H1 (cell line): ENCODE results near the gene RXRA. TPM values are rescaled to one million over a fixed set of nuclear protein-coding genes. Genes with fewer than 3 reads are reported as not detected.

Experiments
- BCL11A ChIP-seq, 2 experiments: IDR thresholded peaks; one replicate each; pipeline ENCODE4 v1.6.1; 2011; ENCODE audit warnings: low read depth in 2 of 2, low read length in 2 of 2, mild to moderate bottlenecking in 2 of 2
- FOSL1 ChIP-seq: IDR thresholded peaks from 2 replicates; pipeline ENCODE4 v1.6.1; 2011; ENCODE audit warnings: mild to moderate bottlenecking, low read depth, low read length, moderate library complexity; ENCODE audit not compliant: insufficient read depth
- GTF2F1 ChIP-seq: IDR thresholded peaks from 2 replicates; pipeline ENCODE4 v1.6.1; 2012; ENCODE audit warnings: low read depth, low read length, improper control_type of control experiment, borderline replicate concordance
- JUN ChIP-seq: IDR thresholded peaks from 2 replicates; pipeline ENCODE4 v1.6.1; 2011; ENCODE audit warnings: low read depth, mild to moderate bottlenecking, improper control_type of control experiment, low read length
- POLR2A ChIP-seq, 2 experiments: IDR thresholded peaks; 1 replicate in 1 of 2; 2 replicates in 1 of 2; pipeline ENCODE4 v1.6.1; 2011; ENCODE audit warnings: low read depth in 2 of 2, low read length in 2 of 2, mild to moderate bottlenecking in 2 of 2; ENCODE audit errors: control extremely low read depth in 1 of 2
- TBP ChIP-seq: IDR thresholded peaks from 2 replicates; pipeline ENCODE4 v1.6.1; 2011; ENCODE audit warnings: low read depth, low read length, improper control_type of control experiment
- YY1 ChIP-seq: IDR thresholded peaks from 2 replicates; pipeline ENCODE4 v1.6.1; 2011; ENCODE audit warnings: low read depth, mild to moderate bottlenecking, low read length
- polyA plus RNA-seq, 7 experiments: library from polyadenylated mRNA; depleted of rRNA in 3 of 7; stranded (reverse) in 5 of 7; unstranded in 2 of 7; fragments of >200 nt in 5 of 7; fragments of 200-250 nt in 2 of 7; gene quantifications; 1 replicate in 5 of 7; 2 replicates in 1 of 7; 4 replicates in 1 of 7; pipeline versions ENCODE4 v1.2.1 to v1.2.3, GENCODE V29; 2011 to 2013; ENCODE audit warnings: missing spikeins in 2 of 7, mixed read lengths in 2 of 7
- total RNA-seq: library from RNA; stranded (reverse); fragmentation: NEBNext Ultra II Directional; extraction: Animal tissue kit (Norgen Biotek cat#: 25700); gene quantifications from 2 replicates; pipeline ENCODE4 v1.2.1, GENCODE V29; 2021
- TF ChIP-seq, protein P1 (sequence below): IDR thresholded peaks from 2 replicates; pipeline ENCODE4 v1.6.1; 2012; ENCODE audit warnings: low read length, inconsistent platforms

Gene RXRA
- total and polyA plus RNA-seq, 2 of the 8 experiments (the other 6 are each of a cell fraction or from before 2014, with no cell fraction given): 9.8 to 29.4 TPM

DNA sequence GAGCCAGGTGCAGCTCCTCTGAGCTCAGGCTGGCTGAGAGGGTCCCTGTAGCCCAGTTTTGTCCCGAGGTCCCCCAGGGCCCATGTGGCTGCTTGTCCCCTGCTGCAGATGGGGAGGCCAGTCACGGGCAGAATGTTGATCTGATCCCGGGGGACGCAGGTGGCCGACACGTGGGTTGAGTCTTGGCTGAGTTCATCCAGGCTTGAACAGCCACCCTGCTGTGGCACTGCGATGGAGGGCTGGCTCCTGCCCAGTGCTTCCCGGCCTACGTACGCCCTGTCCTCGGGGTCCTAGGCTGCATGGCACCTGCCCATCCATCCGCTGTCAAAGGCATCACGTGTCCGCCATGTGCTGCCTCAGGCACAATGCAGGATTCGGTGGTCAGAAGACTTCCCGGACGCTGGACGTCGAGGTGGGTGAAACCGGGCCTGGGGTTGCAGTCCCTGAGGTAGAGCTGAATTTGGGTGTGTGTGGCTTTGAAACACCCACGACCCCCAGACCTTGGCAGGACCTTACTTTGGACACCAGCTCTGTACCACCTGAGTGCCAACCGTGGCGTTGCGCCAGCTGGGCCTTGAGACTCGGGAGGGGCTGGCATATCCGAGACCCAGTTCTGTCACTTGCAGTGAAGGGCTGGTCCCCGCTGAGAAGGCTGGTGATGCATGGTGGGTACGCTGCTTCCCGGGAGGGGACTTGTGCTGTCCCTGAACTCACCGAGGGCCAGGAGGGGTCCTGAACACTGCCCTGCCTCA, 22.3 kb downstream of the RXRA start (continued):
- TF ChIP-seq, protein P1, sequence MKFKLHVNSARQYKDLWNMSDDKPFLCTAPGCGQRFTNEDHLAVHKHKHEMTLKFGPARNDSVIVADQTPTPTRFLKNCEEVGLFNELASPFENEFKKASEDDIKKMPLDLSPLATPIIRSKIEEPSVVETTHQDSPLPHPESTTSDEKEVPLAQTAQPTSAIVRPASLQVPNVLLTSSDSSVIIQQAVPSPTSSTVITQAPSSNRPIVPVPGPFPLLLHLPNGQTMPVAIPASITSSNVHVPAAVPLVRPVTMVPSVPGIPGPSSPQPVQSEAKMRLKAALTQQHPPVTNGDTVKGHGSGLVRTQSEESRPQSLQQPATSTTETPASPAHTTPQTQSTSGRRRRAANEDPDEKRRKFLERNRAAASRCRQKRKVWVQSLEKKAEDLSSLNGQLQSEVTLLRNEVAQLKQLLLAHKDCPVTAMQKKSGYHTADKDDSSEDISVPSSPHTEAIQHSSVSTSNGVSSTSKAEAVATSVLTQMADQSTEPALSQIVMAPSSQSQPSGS: no peak
- TF ChIP-seq POLR2A (IDR thresholded peaks at IDR 0.05; ENCODE audit: control extremely low read depth in 1 of 2, low read depth in 2 of 2, low read length in 2 of 2) (no peak), FOSL1 (no peak), GTF2F1 (no peak), TBP (no peak), JUN (no peak), BCL11A (IDR thresholded peaks at IDR 0.05; ENCODE audit: low read depth in 2 of 2, low read length in 2 of 2) (no peak), YY1 (no peak)
